ENCODE measurements around the gene PSMD11. TPM values are rescaled to one million over a fixed set of nuclear protein-coding genes. Genes with fewer than 3 reads are reported as not detected.
"Not testable (repeated sequence)": the region's sequence is repeated elsewhere in the genome, so short reads cannot be mapped to it uniquely, and the experiment has no call there.

PSMD11 gene
- total RNA-seq, 1 experiment from 2014 or later = 119 TPM

DNA sequence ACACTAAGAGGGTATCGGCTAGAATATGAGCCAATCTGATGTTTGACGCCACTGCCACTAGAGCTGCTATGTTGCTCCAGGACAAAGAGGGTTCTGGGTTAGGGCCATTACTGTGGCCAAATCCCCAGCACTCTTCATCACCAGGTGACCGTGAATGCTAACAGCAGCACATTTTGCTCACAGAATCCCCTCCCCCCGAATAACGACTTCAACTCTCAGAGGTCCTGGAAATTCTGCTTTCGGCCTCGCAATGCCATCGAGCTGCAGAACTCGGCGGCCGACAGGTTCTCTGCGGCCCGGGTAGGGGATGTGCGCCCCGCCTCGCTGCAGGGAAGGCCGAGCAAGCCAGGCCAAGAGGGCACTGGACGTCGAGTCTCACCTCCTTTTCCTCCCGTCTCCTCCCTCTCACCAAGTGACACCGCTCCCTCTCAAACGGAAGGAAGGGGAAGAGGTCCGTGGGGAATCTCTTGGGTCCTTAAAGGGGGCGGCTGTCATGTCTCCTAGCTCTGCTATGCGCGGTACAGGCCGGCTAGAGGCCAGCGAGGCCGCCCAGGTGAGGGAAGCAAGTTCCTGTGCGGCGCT lies 74.4 kb downstream of the PSMD11 start:
- in situ Hi-C loops (cut with HindIII; ENCODE audit: low pct_unique_long_range_greater_than_20kb, low sequenced_read_pairs) = no loop called here

DNA sequence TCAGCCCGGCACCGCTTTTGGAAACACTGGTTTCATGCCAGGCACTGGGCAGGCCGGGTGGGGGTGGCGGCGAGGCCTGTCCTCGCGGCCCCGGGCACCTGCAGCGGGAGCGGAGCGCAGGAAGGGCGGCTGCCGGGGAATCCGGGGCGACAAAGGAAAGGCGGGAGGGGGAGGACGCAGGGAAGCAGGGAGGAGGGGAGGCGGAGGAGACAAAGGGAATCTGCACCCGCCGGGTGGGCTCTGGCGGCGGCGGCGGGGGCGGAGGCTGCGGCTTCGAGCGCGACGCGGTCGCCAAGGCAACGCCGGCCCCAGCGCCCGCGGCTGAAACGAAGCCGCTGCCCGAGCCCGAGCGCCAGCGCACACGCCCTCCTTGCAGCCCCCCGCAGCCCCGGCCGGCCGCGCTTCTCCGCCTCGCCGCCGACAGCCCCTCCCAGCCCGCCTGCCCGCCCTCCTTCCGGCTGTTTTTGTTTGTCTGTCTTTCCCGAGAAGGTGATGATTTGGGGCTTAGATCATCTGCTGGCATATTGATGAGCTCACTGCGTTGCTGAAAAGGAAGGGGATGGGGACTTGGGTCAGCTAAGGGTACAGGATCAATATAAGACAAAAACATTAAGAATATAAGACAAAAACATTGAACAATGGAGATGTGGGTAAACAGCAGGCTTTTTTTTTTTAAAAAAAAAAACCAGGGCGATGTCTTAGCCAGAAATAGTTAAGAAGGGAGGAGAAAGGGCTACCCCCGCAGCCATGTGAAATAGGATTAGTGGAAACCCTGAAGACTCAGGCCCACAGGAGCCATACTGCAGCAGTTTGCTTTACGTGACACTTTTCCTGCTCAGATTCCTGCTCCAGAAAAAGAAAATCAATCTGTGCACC lies 75.2 kb downstream of the PSMD11 start:
- in situ Hi-C loops (cut with HindIII; ENCODE audit: low pct_unique_long_range_greater_than_20kb, low sequenced_read_pairs) = no loop called here
- peak; percentile 56 for DNase-seq (ENCODE audit: low read depth, low spot score)

More for the DNA sequence above, 74.4 kb downstream of the PSMD11 start:
- DNase-seq (ENCODE audit: low read depth, low spot score) = no peak

DNA sequence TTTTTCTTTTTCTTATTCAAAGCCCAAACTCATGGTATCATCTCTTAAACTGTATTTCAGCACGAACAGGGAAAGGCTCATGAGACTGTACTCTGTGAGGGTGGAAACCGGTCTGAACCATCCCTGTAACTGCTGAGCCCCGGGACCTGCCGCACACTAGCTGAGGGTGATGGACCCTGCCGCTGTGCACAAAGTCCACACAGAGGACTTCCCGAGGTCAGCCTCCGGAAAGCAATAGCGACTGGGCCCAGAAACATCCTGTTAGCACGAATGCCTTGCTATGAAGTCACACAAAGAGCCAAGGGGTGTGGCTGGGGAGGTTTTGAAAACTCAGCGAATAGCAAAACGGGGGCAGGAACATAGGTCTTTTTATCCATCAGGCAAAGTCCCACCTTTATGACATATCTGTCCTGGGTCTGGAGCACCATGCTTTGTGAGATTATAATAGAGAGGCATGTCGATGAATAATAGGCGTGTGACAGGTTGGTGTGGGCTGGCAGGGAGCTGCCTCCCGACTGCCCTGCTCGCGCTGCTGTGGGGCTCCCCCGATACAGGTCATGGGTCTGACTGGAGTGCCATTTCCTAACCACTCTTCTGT lies 75.9 kb downstream of the PSMD11 start:
- in situ Hi-C loops (cut with HindIII; ENCODE audit: low pct_unique_long_range_greater_than_20kb, low sequenced_read_pairs) = no loop called here
- peak; percentile 29 for DNase-seq (ENCODE audit: low read depth, low spot score)

DNA sequence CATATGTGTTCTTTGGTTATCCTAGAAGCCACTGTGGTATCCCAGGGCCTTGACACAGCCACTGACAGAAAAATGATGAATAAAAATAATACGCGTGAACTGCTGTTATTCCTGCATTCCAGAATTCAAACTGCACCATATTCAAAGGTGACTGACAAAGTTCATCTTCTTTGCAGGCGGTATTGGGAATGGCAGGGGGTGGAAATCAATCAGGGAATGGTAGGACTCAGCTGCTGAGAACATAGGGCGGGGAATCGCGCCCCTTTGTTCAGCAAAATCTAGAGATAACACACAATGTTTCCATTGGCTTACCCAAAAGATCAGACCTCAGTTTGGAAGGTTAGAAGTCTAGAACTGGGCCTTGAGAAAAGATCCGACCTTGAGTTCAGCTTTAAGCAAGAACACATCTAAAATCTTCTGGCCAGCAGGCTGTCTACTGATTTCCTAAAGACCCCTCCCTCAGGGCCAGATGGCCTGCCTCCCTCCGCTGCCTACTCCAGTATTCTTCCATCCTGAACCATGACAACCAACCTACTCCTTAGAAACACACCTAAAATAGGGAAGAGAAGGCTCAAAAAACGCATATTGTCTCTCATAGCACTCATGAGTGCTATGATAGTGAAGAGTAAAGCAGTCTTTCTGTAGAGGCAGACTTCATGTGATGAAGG lies 76.6 kb downstream of the PSMD11 start:
- in situ Hi-C loops (cut with HindIII; ENCODE audit: low pct_unique_long_range_greater_than_20kb, low sequenced_read_pairs) = no loop called here
- DNase-seq (ENCODE audit: low read depth, low spot score) = no peak

DNA sequence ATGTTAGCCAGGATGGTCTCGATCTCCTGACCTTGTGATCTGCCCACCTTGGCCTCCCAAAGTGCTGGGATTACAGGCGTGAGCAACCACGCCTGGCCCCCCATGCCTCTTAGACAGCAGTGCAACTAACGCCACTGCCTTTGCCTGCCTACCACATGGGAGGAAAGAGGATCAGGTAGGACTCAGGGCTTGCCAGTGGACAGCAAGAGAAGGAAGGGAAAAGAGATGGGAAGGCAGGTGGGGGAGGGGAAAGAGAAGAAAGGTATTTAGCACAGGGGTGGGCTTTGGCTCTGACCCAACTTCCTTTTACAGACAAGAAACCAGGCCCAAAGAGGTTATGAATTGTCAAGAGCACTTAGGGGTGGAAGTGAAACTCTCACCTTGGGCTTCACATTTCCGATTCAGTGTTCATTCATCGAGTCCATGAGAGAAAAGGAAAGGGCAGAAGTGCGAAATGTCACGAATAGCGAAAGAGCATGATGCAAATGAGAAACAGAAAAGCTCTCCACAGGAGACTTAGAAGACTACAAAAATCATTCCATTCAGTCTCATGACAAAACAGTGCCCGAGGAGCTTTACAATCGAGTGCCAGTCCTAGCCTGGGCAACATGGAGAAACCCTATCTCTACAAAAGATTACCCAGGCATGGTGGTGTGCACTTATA lies 78.8 kb downstream of the PSMD11 start:
- in situ Hi-C loops (cut with HindIII; ENCODE audit: low pct_unique_long_range_greater_than_20kb, low sequenced_read_pairs) = no loop called here
- peak; percentile 82 for DNase-seq (ENCODE audit: low read depth, low spot score)

DNA sequence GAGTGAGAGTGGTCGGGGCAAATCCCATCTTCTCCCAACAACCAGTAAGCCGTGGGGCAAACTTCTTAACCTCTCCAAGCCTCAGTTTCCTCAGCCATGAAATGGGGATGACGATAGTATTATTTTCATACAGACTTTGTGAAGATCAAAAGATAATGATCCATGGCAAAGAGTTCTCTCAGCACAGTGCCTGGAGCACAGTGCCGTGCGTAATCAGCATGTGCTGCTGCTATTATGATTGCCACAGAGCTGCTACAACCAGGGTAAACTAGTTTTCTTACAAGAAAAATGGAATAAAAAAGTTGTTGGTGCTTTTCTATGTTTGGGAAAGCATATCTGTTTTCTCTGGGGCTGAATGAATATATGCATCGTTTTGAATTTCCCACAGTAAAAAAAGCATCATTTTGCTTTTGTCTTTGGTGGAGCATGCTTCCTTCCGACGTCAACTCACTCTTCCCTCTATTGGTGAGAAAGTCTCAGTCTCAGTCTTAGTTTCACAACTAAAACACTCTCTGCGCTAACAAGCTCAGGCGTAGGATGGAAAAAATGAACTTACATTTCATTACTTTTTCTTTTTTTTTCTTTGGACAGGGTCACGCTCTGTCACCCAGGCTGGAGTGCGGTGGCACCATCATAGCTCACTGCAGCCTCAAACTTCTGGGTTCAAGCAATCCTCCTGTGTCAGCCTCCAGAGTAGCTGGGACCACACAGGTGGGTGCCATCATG lies 79.7 kb downstream of the PSMD11 start:
- in situ Hi-C loops (cut with HindIII; ENCODE audit: low pct_unique_long_range_greater_than_20kb, low sequenced_read_pairs) = no loop called here
- peak; percentile 38 for DNase-seq (ENCODE audit: low read depth, low spot score)

DNA sequence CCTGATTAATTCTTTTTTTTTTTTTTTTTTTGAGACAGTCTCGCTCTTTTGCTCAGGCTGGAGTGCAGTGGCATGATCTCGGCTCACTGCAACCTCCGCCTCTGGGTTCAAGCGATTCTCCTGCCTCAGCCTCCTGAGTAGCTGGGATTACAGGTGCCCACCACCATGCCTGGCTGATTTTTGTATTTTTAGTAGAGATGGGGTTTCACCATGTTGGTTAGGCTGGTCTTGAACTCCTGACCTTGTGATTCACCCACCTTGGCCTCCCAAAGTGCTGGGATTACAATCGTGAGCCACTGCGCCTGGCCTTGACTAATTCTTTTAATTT lies 80.2 kb downstream of the PSMD11 start:
- DNase-seq (ENCODE audit: low read depth, low spot score); in situ Hi-C loops (cut with HindIII; ENCODE audit: low pct_unique_long_range_greater_than_20kb, low sequenced_read_pairs): not testable (repeated sequence)

DNA sequence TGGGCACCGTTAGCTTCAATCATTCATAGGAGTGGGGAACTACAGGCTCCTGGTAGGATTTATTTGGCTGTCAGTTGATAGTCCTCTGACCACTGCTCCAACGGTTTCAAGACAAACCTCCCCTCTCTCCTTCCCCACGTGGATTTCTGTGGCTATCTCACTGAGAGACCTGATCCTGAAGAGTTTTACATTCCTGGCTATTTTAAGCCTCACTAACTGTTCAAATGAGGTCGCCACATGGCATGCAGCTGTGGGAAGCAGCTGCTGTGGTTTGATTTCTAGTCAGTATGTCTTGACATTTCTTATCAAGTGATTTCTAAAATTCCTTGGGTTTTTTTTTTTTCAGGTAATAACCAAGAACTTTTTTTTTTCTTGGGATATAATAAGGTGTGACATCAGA lies 80.8 kb downstream of the PSMD11 start:
- DNase-seq (ENCODE audit: low read depth, low spot score) = peak; percentile 84
- in situ Hi-C loops (cut with HindIII; ENCODE audit: low pct_unique_long_range_greater_than_20kb, low sequenced_read_pairs) = no loop called here

DNA sequence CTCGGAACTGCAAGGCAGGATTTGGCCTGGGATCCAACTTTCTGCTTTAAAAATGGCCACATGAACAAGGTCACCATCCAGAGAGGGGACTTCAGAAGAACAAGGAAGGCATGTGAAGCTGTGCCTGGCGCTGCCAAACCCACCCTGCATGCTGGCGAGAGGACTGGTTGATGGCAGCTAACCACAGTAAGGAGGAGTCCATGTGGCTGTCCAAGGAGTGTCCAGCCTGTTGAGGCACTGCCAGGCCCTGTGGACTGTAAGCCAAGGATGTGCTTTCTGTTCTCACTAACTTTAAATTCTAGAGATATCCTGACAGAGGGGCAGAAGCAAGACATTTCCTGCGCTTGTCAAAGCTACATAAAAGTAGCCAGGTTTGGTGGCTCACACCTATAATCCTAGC lies 82.8 kb downstream of the PSMD11 start:
- no peak for DNase-seq (ENCODE audit: low read depth, low spot score)
- in situ Hi-C loops (cut with HindIII; ENCODE audit: low pct_unique_long_range_greater_than_20kb, low sequenced_read_pairs) = no loop called here

DNA sequence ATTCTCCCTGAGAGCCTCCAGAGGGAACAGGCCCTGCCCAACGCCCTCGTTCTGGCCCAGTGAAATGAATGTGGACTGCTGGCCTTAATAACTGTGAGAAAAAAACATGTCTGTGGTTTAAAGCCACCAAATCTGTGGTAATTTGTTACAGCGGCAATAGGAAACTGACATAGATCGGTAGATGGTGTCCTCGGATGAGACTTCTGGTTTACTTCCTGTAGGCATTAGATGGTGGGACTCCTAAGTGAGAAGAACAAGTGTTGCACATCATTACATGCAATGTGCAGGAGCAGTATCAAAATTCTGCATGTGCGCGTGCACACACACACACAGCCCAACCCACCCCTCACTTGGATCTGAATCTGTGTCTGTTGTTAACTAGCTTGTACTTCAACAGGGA lies 84.5 kb downstream of the PSMD11 start:
- no peak for DNase-seq (ENCODE audit: low read depth, low spot score)
- in situ Hi-C loops (cut with HindIII; ENCODE audit: low pct_unique_long_range_greater_than_20kb, low sequenced_read_pairs) = no loop called here

DNA sequence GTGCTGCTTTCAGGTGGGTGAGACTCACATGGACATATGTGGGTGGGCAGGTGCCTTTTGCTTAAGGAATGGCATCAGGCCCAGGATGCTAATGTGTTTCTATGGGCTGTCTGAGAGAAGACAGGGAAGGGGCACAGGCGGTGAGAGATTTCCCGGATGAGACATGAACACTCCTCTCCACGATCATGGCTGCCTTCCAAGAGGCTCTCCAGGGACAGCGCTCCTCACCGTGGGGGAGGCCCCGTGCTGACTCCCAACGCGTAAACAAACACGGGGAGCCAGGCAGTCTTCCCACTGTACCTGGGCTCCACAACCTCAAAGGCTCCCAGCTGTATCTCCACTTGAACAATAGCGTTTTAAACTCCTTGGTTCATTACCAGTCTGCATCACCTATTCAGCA lies 85.3 kb downstream of the PSMD11 start:
- no peak for DNase-seq (ENCODE audit: low read depth, low spot score)
- in situ Hi-C loops (cut with HindIII; ENCODE audit: low pct_unique_long_range_greater_than_20kb, low sequenced_read_pairs) = no loop called here

Small RNA genes lying within 50 kb of the gene (small RNA-seq; reads per million reads assigned to genes)
- 0 reads per million in 2 experiments for gene AC005899.2
- gene AC005899.6 = 0 reads per million in 2 experiments
- 0 reads per million in 2 experiments for gene RF00019

Other genes with a start within 250 kb of the PSMD11 start
- gene RHBDL3, start 178.7 kb upstream of the PSMD11 start, total RNA-seq (2014; rRNA removed; shearing (Covaris generic)) = 1.9 TPM in 2 replicates
- gene C17orf75, start 102.3 kb upstream of the PSMD11 start, total RNA-seq (2014; rRNA removed; shearing (Covaris generic)) = 37.4 and 38.5 TPM in 2 replicates
- 164 and 171 TPM in 2 replicates for gene ZNF207, start 94.4 kb upstream of the PSMD11 start, total RNA-seq (2014; rRNA removed; shearing (Covaris generic))
- 18.0 and 20.0 TPM in 2 replicates for gene CDK5R1, start 42.5 kb downstream of the PSMD11 start, total RNA-seq (2014; rRNA removed; shearing (Covaris generic))